BJ (cell line): Measurements from ENCODE around the gene SKAP1. TPM values are rescaled to one million over a fixed set of nuclear protein-coding genes. Genes with fewer than 3 reads are reported as not detected.

ENCODE experiments used
- CTCF ChIA-PET: fragments of 350-600 bp; formaldehyde crosslinking; extraction: SDS; loops from one replicate; lab custom pipeline; 2021; ENCODE audit warnings: antibody characterized with exemption, inconsistent platforms; lab: Yijun Ruan, JAX
- POLR2A ChIA-PET: fragments of 300-600 bp; sonication (Branson Sonifier 250); formaldehyde crosslinking; extraction: SDS; loops from one replicate; lab custom pipeline; 2021; ENCODE audit warnings: antibody characterized with exemption; lab: Charles Lee
- DNase-seq: peaks from one replicate; pipeline ENCODE4 v3.0.0-alpha.2; 2011; ENCODE audit warnings: low read depth
- H3K27me3 ChIP-seq: 2 replicates; pipeline ENCODE4 v1.6.0; 2011; ENCODE audit warnings: low read length; ENCODE audit not compliant: control insufficient read depth, insufficient read depth
- H3K36me3 ChIP-seq: 2 replicates; pipeline ENCODE4 v1.5.1; 2011; ENCODE audit warnings: low read length; ENCODE audit not compliant: control insufficient read depth, insufficient read depth
- H3K4me3 ChIP-seq: 2 replicates; pipeline ENCODE4 v1.5.1; 2011; ENCODE audit warnings: low read depth, mild to moderate bottlenecking, control low read depth, low read length
- polyA plus RNA-seq: library from polyadenylated mRNA; depleted of rRNA; stranded (reverse); fragments of >200 nt; gene quantifications from 2 replicates; pipeline ENCODE4 v1.2.3, GENCODE V29; 2011
- TF ChIP-seq, protein P1 (sequence below): IDR thresholded peaks from 2 replicates; pipeline ENCODE4 v1.5.1; 2011; ENCODE audit warnings: low read depth, mild to moderate bottlenecking, control low read depth, inconsistent platforms, low read length, moderate library complexity; ENCODE audit not compliant: insufficient read depth

The SKAP1 gene
- polyA plus RNA-seq, 1 experiment: not detected

- POLR2A ChIA-PET: no interaction called here
- Histone ChIP-seq H3K4me3 (no peak overlapping the region), H3K27me3 (peaks cover 11% of the 10 kb centered on the region), H3K36me3 (no peaks in the 10 kb centered on the region)
- TF ChIP-seq, protein P1, sequence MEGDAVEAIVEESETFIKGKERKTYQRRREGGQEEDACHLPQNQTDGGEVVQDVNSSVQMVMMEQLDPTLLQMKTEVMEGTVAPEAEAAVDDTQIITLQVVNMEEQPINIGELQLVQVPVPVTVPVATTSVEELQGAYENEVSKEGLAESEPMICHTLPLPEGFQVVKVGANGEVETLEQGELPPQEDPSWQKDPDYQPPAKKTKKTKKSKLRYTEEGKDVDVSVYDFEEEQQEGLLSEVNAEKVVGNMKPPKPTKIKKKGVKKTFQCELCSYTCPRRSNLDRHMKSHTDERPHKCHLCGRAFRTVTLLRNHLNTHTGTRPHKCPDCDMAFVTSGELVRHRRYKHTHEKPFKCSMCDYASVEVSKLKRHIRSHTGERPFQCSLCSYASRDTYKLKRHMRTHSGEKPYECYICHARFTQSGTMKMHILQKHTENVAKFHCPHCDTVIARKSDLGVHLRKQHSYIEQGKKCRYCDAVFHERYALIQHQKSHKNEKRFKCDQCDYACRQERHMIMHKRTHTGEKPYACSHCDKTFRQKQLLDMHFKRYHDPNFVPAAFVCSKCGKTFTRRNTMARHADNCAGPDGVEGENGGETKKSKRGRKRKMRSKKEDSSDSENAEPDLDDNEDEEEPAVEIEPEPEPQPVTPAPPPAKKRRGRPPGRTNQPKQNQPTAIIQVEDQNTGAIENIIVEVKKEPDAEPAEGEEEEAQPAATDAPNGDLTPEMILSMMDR: no peak
- no peak for DNase-seq
- CTCF ChIA-PET: interaction anchor here (1.5 kb wide), 1 partner anchor 11 kb away, joined by 5 read pairs; no protein-coding TSS in a partner anchor
Observed at GRCh38 chr17:48468299-48468698, 38.3 kb upstream of the SKAP1 start.

DNA sequence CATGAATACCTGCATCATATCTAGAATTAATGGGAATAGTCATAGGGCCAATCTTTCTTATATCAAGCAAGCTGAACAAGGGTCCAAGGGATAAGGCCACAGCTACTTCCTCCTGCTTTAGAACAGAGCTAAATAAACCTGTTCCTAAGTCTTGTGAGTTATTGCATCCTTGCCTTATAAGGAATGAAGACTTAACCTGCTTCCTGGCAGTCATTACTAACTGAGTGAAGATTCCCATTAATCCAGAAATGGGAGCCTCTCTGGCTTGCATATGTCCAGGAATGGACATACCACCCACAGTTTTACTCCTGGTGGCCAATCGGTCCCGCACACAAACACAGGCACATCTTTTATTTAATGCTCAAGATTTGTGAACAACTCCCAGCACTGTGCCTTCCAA is 35.9 kb upstream of the SKAP1 start:
- ChIA-PET POLR2A (no interaction called here), CTCF (interaction anchor here (2.6 kb wide), 1 partner anchor 9 kb away, joined by 9 read pairs; no protein-coding TSS in a partner anchor)
- no peaks in the 10 kb centered on the region for H3K36me3 ChIP-seq
- TF ChIP-seq, protein P1: no peak
- H3K4me3 ChIP-seq: no peak overlapping the region
- H3K27me3 ChIP-seq: peaks cover 17% of the 10 kb centered on the region
- DNase-seq: no peak

GRCh38 chr17:48463526-48463925 is 33.5 kb upstream of the SKAP1 start:
- CTCF ChIA-PET: interaction anchor here (1.2 kb wide), 1 partner anchor 124 kb away, joined by 3 read pairs; no protein-coding TSS in a partner anchor
- peaks cover 21% of the 10 kb centered on the region for H3K27me3 ChIP-seq
- TF ChIP-seq, protein P1: no peak
- H3K4me3 ChIP-seq: no peak overlapping the region
- POLR2A ChIA-PET: no interaction called here
- H3K36me3 ChIP-seq: no peaks in the 10 kb centered on the region
- DNase-seq: no peak

DNA sequence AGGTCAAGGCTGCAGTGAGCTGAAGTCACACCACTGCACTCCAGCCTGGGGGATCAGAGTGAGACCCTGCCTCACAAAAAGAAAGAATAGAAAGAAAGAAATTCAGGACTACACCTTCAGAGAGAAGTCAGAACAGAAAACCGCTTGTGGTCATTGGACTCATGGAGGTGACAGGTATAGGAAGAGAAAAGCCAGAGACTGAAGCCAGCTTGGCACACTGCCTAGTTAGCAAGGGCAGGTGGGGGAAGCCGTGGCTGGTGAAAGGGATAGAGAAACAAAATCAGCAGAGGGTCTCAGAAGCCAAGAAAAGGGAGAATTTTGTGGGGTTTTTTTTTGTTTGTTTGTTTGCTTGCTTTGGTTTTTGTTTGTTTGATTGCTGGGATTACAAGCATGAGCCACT is 32.9 kb upstream of the SKAP1 start:
- Histone ChIP-seq H3K27me3 (peaks cover 21% of the 10 kb centered on the region), H3K36me3 (no peaks in the 10 kb centered on the region), H3K4me3 (no peak overlapping the region)
- DNase-seq: no peak
- TF ChIP-seq, protein P1: no peak
- ChIA-PET POLR2A (no interaction called here), CTCF (interaction anchor here (1.2 kb wide), 1 partner anchor 125 kb away, joined by 3 read pairs; no protein-coding TSS in a partner anchor)

- CTCF ChIA-PET: interaction anchor here (1.5 kb wide), 1 partner anchor 12 kb away, joined by 4 read pairs; no protein-coding TSS in a partner anchor
Observed at GRCh38 chr17:48460052-48460451, 30.0 kb upstream of the SKAP1 start.

More at GRCh38 chr17:48460052-48460451, 30.0 kb upstream of the SKAP1 start:
- Histone ChIP-seq H3K27me3 (peaks cover 21% of the 10 kb centered on the region), H3K36me3 (no peaks in the 10 kb centered on the region), H3K4me3 (no peak overlapping the region)
- POLR2A ChIA-PET: no interaction called here
- TF ChIP-seq, protein P1: no peak
- no peak for DNase-seq
